ENCODE data around the gene TMPRSS7. TPM values are rescaled to one million over a fixed set of nuclear protein-coding genes. Genes with fewer than 3 reads are reported as not detected.

Gene TMPRSS7
- total RNA-seq, 1 experiment from 2014 or later = not detected

- Mint-ChIP-seq H3K27me3 (ENCODE audit: unreplicated experiment) (no peaks in the 10 kb centered on the region), H3K4me1 (ENCODE audit: low read depth, unreplicated experiment) (peaks cover 26% of the 10 kb centered on the region), H3K9me3 (ENCODE audit: low read depth, unreplicated experiment) (no peaks in the 10 kb centered on the region), H3K4me3 (ENCODE audit: low read depth, unreplicated experiment) (no peak overlapping the region), H3K36me3 (ENCODE audit: insufficient read depth, unreplicated experiment) (no peaks in the 10 kb centered on the region), H3K27ac (ENCODE audit: unreplicated experiment) (no peak overlapping the region)
- no TSS peak for BruUV-seq (replicated peaks)
- CTCF ChIA-PET = interaction anchor here (0.6 to 1.7 kb wide), 12 partner anchors 29 to 239 kb away, joined by 3 to 9 read pairs (median 4); partner anchors contain the start of gene ABHD10
- no peak for TF ChIP-seq CTCF (IDR thresholded peaks at IDR 0.05; ENCODE audit: unreplicated experiment)
- no peak for DNase-seq
- intact Hi-C loops (cut with micrococcal nuclease; ENCODE audit: unreplicated experiment) = loop anchor here (1.0 kb wide), 1 partner anchor 54 kb away; no protein-coding TSS in a partner anchor
These were observed 8.3 kb downstream of the TMPRSS7 start for GRCh38 chr3:112042842-112043280.

- Mint-ChIP-seq H3K27me3 (ENCODE audit: unreplicated experiment) (no peaks in the 10 kb centered on the region), H3K4me3 (ENCODE audit: low read depth, unreplicated experiment) (no peak overlapping the region), H3K9me3 (ENCODE audit: low read depth, unreplicated experiment) (no peaks in the 10 kb centered on the region), H3K4me1 (ENCODE audit: low read depth, unreplicated experiment) (peaks cover 23% of the 10 kb centered on the region), H3K36me3 (ENCODE audit: insufficient read depth, unreplicated experiment) (no peaks in the 10 kb centered on the region), H3K27ac (ENCODE audit: unreplicated experiment) (no peak overlapping the region)
- BruUV-seq (replicated peaks) = no TSS peak
- CTCF ChIA-PET = interaction anchor here (0.6 to 1.7 kb wide), 12 partner anchors 30 to 240 kb away, joined by 3 to 9 read pairs (median 4); partner anchors contain the start of gene ABHD10
- intact Hi-C loops (cut with micrococcal nuclease; ENCODE audit: unreplicated experiment) = loop anchor here (1.0 kb wide), 1 partner anchor 54 kb away; no protein-coding TSS in a partner anchor
- DNase-seq = peak; percentile 59
- TF ChIP-seq CTCF (IDR thresholded peaks at IDR 0.05; ENCODE audit: unreplicated experiment) = peak; percentile 38
These were observed 9.2 kb downstream of the TMPRSS7 start for GRCh38 chr3:112043621-112044201.

GRCh38 chr3:112046599-112046998, 12.1 kb downstream of the TMPRSS7 start:
- CTCF ChIA-PET = no interaction called here
- no peak for DNase-seq
- H3K27ac Mint-ChIP-seq (ENCODE audit: unreplicated experiment) = no peak overlapping the region
- TF ChIP-seq CTCF (IDR thresholded peaks at IDR 0.05; ENCODE audit: unreplicated experiment) = no peak
- H3K4me1 Mint-ChIP-seq (ENCODE audit: low read depth, unreplicated experiment) = peaks cover 9% of the 10 kb centered on the region
- H3K4me3 Mint-ChIP-seq (ENCODE audit: low read depth, unreplicated experiment) = no peak overlapping the region
- BruUV-seq (replicated peaks) = no TSS peak
- H3K27me3 Mint-ChIP-seq (ENCODE audit: unreplicated experiment) = no peaks in the 10 kb centered on the region
- intact Hi-C loops (cut with micrococcal nuclease; ENCODE audit: unreplicated experiment) = no loop called here
- no peaks in the 10 kb centered on the region for H3K36me3 Mint-ChIP-seq (ENCODE audit: insufficient read depth, unreplicated experiment)
- no peaks in the 10 kb centered on the region for H3K9me3 Mint-ChIP-seq (ENCODE audit: low read depth, unreplicated experiment)

GRCh38 chr3:112047264-112047663, 12.7 kb downstream of the TMPRSS7 start:
- H3K27ac Mint-ChIP-seq (ENCODE audit: unreplicated experiment) = no peak overlapping the region
- H3K27me3 Mint-ChIP-seq (ENCODE audit: unreplicated experiment) = no peaks in the 10 kb centered on the region
- CTCF ChIA-PET = no interaction called here
- intact Hi-C loops (cut with micrococcal nuclease; ENCODE audit: unreplicated experiment) = no loop called here
- no TSS peak for BruUV-seq (replicated peaks)
- H3K9me3 Mint-ChIP-seq (ENCODE audit: low read depth, unreplicated experiment) = no peaks in the 10 kb centered on the region
- no peak for DNase-seq
- H3K36me3 Mint-ChIP-seq (ENCODE audit: insufficient read depth, unreplicated experiment) = no peaks in the 10 kb centered on the region
- no peak for TF ChIP-seq CTCF (IDR thresholded peaks at IDR 0.05; ENCODE audit: unreplicated experiment)
- peaks cover 9% of the 10 kb centered on the region for H3K4me1 Mint-ChIP-seq (ENCODE audit: low read depth, unreplicated experiment)
- H3K4me3 Mint-ChIP-seq (ENCODE audit: low read depth, unreplicated experiment) = no peak overlapping the region
